K562 (cell line): ENCODE data around the gene C3. TPM values are rescaled to one million over a fixed set of nuclear protein-coding genes. Genes with fewer than 3 reads are reported as not detected.

ENCODE experiments used
- ATAC-seq: fragments of 200-7000 bp; cut with Tn5 transposase; 3 replicates; pipeline ENCODE4 v1.9.1; 2020; ENCODE audit warnings: moderate library complexity
- BruUV-seq: library from RNA; stranded (reverse); fragments of 400-500 nt; replicated peaks from 2 replicates; lab custom pipeline; 2021; lab: Mats Ljungman, UMichigan
- CTCF ChIA-PET: fragments of 300-600 bp; formaldehyde crosslinking; extraction: SDS; loops from one replicate; lab custom pipeline; 2021; ENCODE audit warnings: low intra/inter-chr PET ratio; lab: Yijun Ruan, JAX
- POLR2A ChIA-PET: fragments of 300-600, 350-650 bp; sonication (Branson Sonifier 250); formaldehyde crosslinking; extraction: SDS; loops from one replicate; lab custom pipeline; 2021; ENCODE audit warnings: antibody characterized with exemption, inconsistent platforms; lab: Yijun Ruan, JAX
- DNase-seq, 4 experiments: peaks; one replicate each; pipeline versions ENCODE4 v3.0.0 to v3.0.0-alpha.2; 2011 to 2018; ENCODE audit warnings: low spot score in 3 of 4, mixed read lengths in 3 of 4; ENCODE audit errors: extremely low read depth in 1 of 4
- FAIRE-seq: peaks from 2 replicates; lab custom pipeline; 2011; peaks lifted over from hg19 to GRCh38; lab: Jason Lieb, UNC
- H2AFZ ChIP-seq: 2 replicates; pipeline ENCODE4 v1.6.0; 2011; ENCODE audit warnings: low read depth, low read length, control low read depth, inconsistent platforms
- H3K27ac ChIP-seq: fragments of 200-600 bp; 3 replicates; pipeline ENCODE4 v1.8.0; 2011; ENCODE audit warnings: low read depth, mild to moderate bottlenecking, control low read depth, inconsistent platforms, low read length, moderate library complexity, mixed read lengths; ENCODE audit errors: extremely low read depth
- H3K27me3 ChIP-seq, 2 experiments: fragments of 300-600 bp in 1 of 2; 2 replicates in 1 of 2; 3 replicates in 1 of 2; pipeline versions ENCODE4 v1.6.0 to v1.8.0; 2011; ENCODE audit warnings: inconsistent platforms in 2 of 2, low read length in 2 of 2, mild to moderate bottlenecking in 1 of 2, mixed read lengths in 1 of 2, moderate library complexity in 1 of 2; ENCODE audit not compliant: control insufficient read depth in 2 of 2, insufficient read depth in 2 of 2
- H3K36me3 ChIP-seq: fragments of 300-600 bp; 3 replicates; pipeline ENCODE4 v1.8.0; 2011; ENCODE audit warnings: mild to moderate bottlenecking, low read length, inconsistent platforms; ENCODE audit not compliant: control insufficient read depth, insufficient read depth
- H3K4me1 ChIP-seq, 2 experiments: fragments of 200-600 bp in 1 of 2; replicated peaks in 1 of 2; 2 replicates in 1 of 2; 3 replicates in 1 of 2; pipeline versions ENCODE4 v1.5.1 to v1.8.0; 2011; ENCODE audit warnings: inconsistent platforms in 2 of 2, low read length in 2 of 2, mild to moderate bottlenecking in 1 of 2, mixed read lengths in 1 of 2, moderate library complexity in 1 of 2; ENCODE audit not compliant: control insufficient read depth in 2 of 2, insufficient read depth in 2 of 2
- H3K4me2 ChIP-seq: 2 replicates; pipeline ENCODE4 v1.6.1; 2011; ENCODE audit warnings: low read length, control low read depth, inconsistent platforms, mixed read lengths; ENCODE audit not compliant: insufficient read depth
- H3K4me3 ChIP-seq: fragments of 200-600 bp; sonication (generic), shearing (Covaris generic); 2 replicates; pipeline ENCODE4 v1.5.1; 2016; ENCODE audit warnings: control low read depth, inconsistent platforms
- H3K79me2 ChIP-seq: fragments of 200-600 bp; 3 replicates; pipeline ENCODE4 v1.8.0; 2011; ENCODE audit warnings: low read length, inconsistent platforms; ENCODE audit not compliant: control insufficient read depth, insufficient read depth
- H3K9ac ChIP-seq, 2 experiments: 2 replicates each; pipeline versions ENCODE4 v1.6.0 to v1.6.1; 2011; ENCODE audit warnings: low read depth in 2 of 2, low read length in 2 of 2, control low read depth in 1 of 2, inconsistent platforms in 1 of 2, mild to moderate bottlenecking in 1 of 2, mixed read lengths in 1 of 2; ENCODE audit not compliant: insufficient read depth in 1 of 2
- H3K9me1 ChIP-seq: one replicate; pipeline ENCODE4 v1.6.0; 2011; ENCODE audit warnings: inconsistent platforms, mild to moderate bottlenecking, low read length, moderate library complexity; ENCODE audit not compliant: control insufficient read depth, insufficient read depth
- H3K9me3 ChIP-seq: replicated peaks from 2 replicates; pipeline ENCODE4 v1.5.1; 2011; ENCODE audit warnings: low read depth, low read length, inconsistent platforms; ENCODE audit not compliant: control insufficient read depth, insufficient read depth
- H4K20me1 ChIP-seq: replicated peaks from 2 replicates; pipeline ENCODE4 v1.6.1; 2011; ENCODE audit warnings: low read length, inconsistent platforms, mixed read lengths; ENCODE audit not compliant: control insufficient read depth, insufficient read depth
- MTA1 ChIP-seq: fragments of 450-650 bp; IDR thresholded peaks from 2 replicates; pipeline ENCODE4 v1.6.1; 2017; ENCODE audit warnings: borderline replicate concordance
- ZBTB26 ChIP-seq: fragments of 450-650 bp; formaldehyde crosslinking; IDR thresholded peaks from 2 replicates; pipeline ENCODE4 v1.4.0; 2022; ENCODE audit warnings: missing genetic modification characterization
- ZNF512 ChIP-seq: IDR thresholded peaks from 2 replicates; pipeline ENCODE4 v1.6.1; 2016; ENCODE audit warnings: missing genetic modification characterization, missing compliant biosample characterization
- ZNF639 ChIP-seq, 2 experiments: fragments of 200-800 bp in 1 of 2; sonication (Bioruptor generic) in 1 of 2; sonication (generic) in 1 of 2; formaldehyde crosslinking in 1 of 2; IDR thresholded peaks in 1 of 2; conservative IDR thresholded peaks in 1 of 2; 2 replicates each; pipeline versions ENCODE4 v1.5.0 to v1.6.1; 2016 to 2020; ENCODE audit warnings: missing compliant biosample characterization in 1 of 2, missing genetic modification characterization in 1 of 2, missing genetic modification reagents in 1 of 2
- WGBS: fragments of 100-300 bp; shearing (Covaris generic); methylation state at CpG from one replicate; pipeline ENCODE4 v1.1.6; 2016; ENCODE audit warnings: low coverage, mixed read lengths; ENCODE audit not compliant: insufficient coverage; ENCODE audit errors: missing lambda C conversion rate; 5-methylcytosine and 5-hydroxymethylcytosine counted together
- in situ Hi-C: fragments of 300-500 bp; cut with MboI; formaldehyde crosslinking; loops from 4 replicates; pipeline ENCODE4 v1.15.0; 2018; ENCODE audit warnings: inconsistent platforms, mixed read lengths
- intact Hi-C: fragments of 100-400 bp; cut with micrococcal nuclease; formaldehyde crosslinking; loops from 2 replicates; pipeline ENCODE4 v1.14.2; 2022
- polyA plus RNA-seq, 8 experiments: library from polyadenylated mRNA; depleted of rRNA in 4 of 8; stranded (reverse) in 5 of 8; unstranded in 3 of 8; fragments of >200 nt; fragmentation: Nextera tagmentation in 2 of 8; fragmentation: Illumina TruSeq in 1 of 8; extraction: Ambion mirVana in 2 of 8; extraction: Trizol in 1 of 8; gene quantifications; 2 replicates each; pipeline versions ENCODE4 v1.2.1 to v1.2.3, GENCODE V29; 2011 to 2014; ENCODE audit warnings: inconsistent platforms in 1 of 8, missing spikeins in 1 of 8
- total RNA-seq, 7 experiments: library from RNA; depleted of rRNA in 6 of 7; stranded (reverse); fragments of >200 nt in 6 of 7; fragmentation: Illumina TruSeq in 2 of 7; extraction: Trizol in 2 of 7; gene quantifications; 2 replicates each; pipeline versions ENCODE4 v1.2.1 to v1.2.3, GENCODE V29; 2011 to 2021; ENCODE audit warnings: low replicate concordance in 1 of 7
- TF ChIP-seq, protein P1 (sequence below): sonication (generic); formaldehyde crosslinking; IDR thresholded peaks from 2 replicates; pipeline ENCODE4 v1.8.1; 2023; ENCODE audit warnings: mild to moderate bottlenecking, missing genetic modification reagents

Gene C3
- total and polyA plus RNA-seq, 9 of the 15 experiments (the other 6 are each of a cell fraction or from before 2014, with no cell fraction given), result 0.59 to 10.6 (median 2.2) TPM

DNA sequence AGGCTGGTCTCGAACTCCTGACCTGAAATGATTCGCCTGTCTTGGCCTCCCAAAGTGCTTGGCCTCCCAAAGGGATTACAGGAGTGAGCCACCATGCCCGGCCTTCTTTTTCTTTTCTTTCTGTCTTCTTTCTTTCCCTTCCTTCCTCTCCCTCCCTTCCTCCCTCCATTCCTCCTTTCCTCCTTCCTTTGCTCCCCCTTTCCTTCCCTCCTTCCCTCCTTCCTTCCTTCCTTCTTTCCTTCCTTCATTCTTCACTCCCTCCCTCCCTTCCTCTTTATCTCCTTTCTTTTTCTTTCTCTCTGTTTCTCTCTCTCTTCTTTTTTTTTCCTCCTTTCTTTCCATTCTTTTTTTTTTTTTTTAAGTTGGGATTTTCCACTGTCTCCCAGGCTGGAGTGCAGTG is 12.1 kb downstream of the C3 start:
- TF ChIP-seq, protein P1, sequence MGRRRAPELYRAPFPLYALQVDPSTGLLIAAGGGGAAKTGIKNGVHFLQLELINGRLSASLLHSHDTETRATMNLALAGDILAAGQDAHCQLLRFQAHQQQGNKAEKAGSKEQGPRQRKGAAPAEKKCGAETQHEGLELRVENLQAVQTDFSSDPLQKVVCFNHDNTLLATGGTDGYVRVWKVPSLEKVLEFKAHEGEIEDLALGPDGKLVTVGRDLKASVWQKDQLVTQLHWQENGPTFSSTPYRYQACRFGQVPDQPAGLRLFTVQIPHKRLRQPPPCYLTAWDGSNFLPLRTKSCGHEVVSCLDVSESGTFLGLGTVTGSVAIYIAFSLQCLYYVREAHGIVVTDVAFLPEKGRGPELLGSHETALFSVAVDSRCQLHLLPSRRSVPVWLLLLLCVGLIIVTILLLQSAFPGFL, result no peak
- TF ChIP-seq ZNF512 (tag) (peak; percentile 93), MTA1 (peak; percentile 53; the same call in 1 of the 2 replicates), ZNF639 (CRISPR knock-in tag; conservative IDR thresholded peaks at IDR 0.05 in 1 of 2, IDR thresholded peaks at IDR 0.05 in 1 of 2) (no peak), ZBTB26 (CRISPR knock-in tag) (peak; percentile 13; the same call in 1 of the 2 replicates)
- no peak for DNase-seq
- ChIA-PET CTCF (no interaction called here), POLR2A (no interaction called here)
- no TSS peak for BruUV-seq
- Histone ChIP-seq H3K27me3 (peaks cover 9 to 40% of the 10 kb centered on the region in 2 experiments; a peak in 4 of 5 replicates), H2AFZ (no peak overlapping the region), H3K27ac (no peak overlapping the region), H3K4me2 (no peak overlapping the region), H3K9me1 (no peaks in the 10 kb centered on the region), H3K9ac (no peak overlapping the region), H3K4me1 (peaks cover 0 to 23% of the 10 kb centered on the region in 2 experiments; a peak in 2 of 5 replicates), H3K9me3 (no peaks in the 10 kb centered on the region), H4K20me1 (0 out of 2 replicates have a peak, but pooled peaks cover 5% of the 10 kb centered on the region), H3K79me2 (no peaks in the 10 kb centered on the region), H3K36me3 (no peaks in the 10 kb centered on the region), H3K4me3 (no peak overlapping the region)
- intact Hi-C loops (no loop called here), in situ Hi-C loops (no loop called here)
- FAIRE-seq, result no peak
- ATAC-seq, result no peak
- WGBS, result 6% methylated on average over 3 of the region's 3 CpGs
